Testis (tissue), 5 donors: ENCODE measurements around the gene SLC15A4. TPM values are rescaled to one million over a fixed set of nuclear protein-coding genes. Genes with fewer than 3 reads are reported as not detected.

Source experiments
- DNase-seq: peaks from one replicate; pipeline ENCODE4 v3.0.0-alpha.2; 2019
- H3K27ac ChIP-seq, 2 donors: fragments of 200-600 bp; sonication (generic); one replicate each; pipeline ENCODE4 v1.5.1; 2019
- H3K27me3 ChIP-seq: fragments of 200-600 bp; sonication (generic); one replicate; pipeline ENCODE4 v1.5.1; 2019
- H3K36me3 ChIP-seq: fragments of 200-600 bp; sonication (generic); one replicate; pipeline ENCODE4 v1.5.1; 2017; ENCODE audit warnings: low read depth; ENCODE audit errors: missing control alignments
- H3K4me1 ChIP-seq: fragments of 200-600 bp; sonication (generic); one replicate; pipeline ENCODE4 v1.5.1; 2019
- H3K4me3 ChIP-seq, 2 donors: fragments of 200-600 bp; sonication (generic); one replicate each; pipeline ENCODE4 v1.5.1; 2017 to 2019
- H3K9me3 ChIP-seq: fragments of 200-600 bp; sonication (generic); one replicate; pipeline ENCODE4 v1.5.1; 2017
- POLR2A ChIP-seq: fragments of 450-650 bp; IDR thresholded peaks from one replicate; pipeline ENCODE4 v1.6.1; 2017; ENCODE audit warnings: antibody characterized with exemption, mild to moderate bottlenecking, moderate library complexity
- WGBS, 2 donors: methylation state at CpG; one replicate each; pipeline ENCODE4 v1.1.5; 2018; 5-methylcytosine and 5-hydroxymethylcytosine counted together
- intact Hi-C: fragments of 100-400 bp; cut with DNase I; formaldehyde crosslinking; loops from one replicate; pipeline ENCODE4 v1.15.1; 2023; ENCODE audit warnings: low total_unique reads
- long read RNA-seq, 2 donors: transcript quantifications; one replicate each; lab custom pipeline, GENCODE V29; 2026
- polyA plus RNA-seq: library from polyadenylated mRNA; stranded (reverse); fragments of 350-450 nt; fragmentation: Illumina TruSeq; extraction: RNeasy Lipid Tissue Mini Kit (QIAGEN cat#74804); gene quantifications from one replicate; pipeline ENCODE4 v1.2.3, GENCODE V29; 2014; ENCODE audit warnings: low read depth, low replicate concordance; ENCODE audit not compliant: insufficient read depth
- total RNA-seq, 2 donors: library from RNA; depleted of rRNA; stranded (reverse); fragments of >200 nt; gene quantifications; one replicate each; pipeline ENCODE4 v1.2.3, GENCODE V29; 2016
- TF ChIP-seq, protein P1 (sequence below), 3 experiments: fragments of 450-650 bp in 2 of 3; fragments of 200-600 bp in 1 of 3; sonication (generic) in 1 of 3; IDR thresholded peaks; one replicate each; pipeline ENCODE4 v1.5.1; 2016 to 2019; ENCODE audit warnings: antibody characterized with exemption in 3 of 3, mild to moderate bottlenecking in 2 of 3, moderate library complexity in 1 of 3

The SLC15A4 gene
- total RNA-seq (10 to 100 TPM; 81.3 to 83.7 TPM), polyA plus RNA-seq (59.7 TPM)
- long read RNA-seq, donor 1, transcript SLC15A4-201 (8 exons, 2,779 nt) = major isoform, 9 of 13 reads
- long read RNA-seq, donor 1, partial matches to known transcripts = 0 of 13 reads
- long read RNA-seq, donor 1, other reads (novel, unspliced or antisense) = 0 of 13 reads
- long read RNA-seq, donor 2, transcript SLC15A4-201 (8 exons, 2,779 nt) = major isoform, 16 of 18 reads
- long read RNA-seq, donor 2, partial matches to known transcripts = 0 of 18 reads
- long read RNA-seq, donor 2, other reads (novel, unspliced or antisense) = 0 of 18 reads

DNA sequence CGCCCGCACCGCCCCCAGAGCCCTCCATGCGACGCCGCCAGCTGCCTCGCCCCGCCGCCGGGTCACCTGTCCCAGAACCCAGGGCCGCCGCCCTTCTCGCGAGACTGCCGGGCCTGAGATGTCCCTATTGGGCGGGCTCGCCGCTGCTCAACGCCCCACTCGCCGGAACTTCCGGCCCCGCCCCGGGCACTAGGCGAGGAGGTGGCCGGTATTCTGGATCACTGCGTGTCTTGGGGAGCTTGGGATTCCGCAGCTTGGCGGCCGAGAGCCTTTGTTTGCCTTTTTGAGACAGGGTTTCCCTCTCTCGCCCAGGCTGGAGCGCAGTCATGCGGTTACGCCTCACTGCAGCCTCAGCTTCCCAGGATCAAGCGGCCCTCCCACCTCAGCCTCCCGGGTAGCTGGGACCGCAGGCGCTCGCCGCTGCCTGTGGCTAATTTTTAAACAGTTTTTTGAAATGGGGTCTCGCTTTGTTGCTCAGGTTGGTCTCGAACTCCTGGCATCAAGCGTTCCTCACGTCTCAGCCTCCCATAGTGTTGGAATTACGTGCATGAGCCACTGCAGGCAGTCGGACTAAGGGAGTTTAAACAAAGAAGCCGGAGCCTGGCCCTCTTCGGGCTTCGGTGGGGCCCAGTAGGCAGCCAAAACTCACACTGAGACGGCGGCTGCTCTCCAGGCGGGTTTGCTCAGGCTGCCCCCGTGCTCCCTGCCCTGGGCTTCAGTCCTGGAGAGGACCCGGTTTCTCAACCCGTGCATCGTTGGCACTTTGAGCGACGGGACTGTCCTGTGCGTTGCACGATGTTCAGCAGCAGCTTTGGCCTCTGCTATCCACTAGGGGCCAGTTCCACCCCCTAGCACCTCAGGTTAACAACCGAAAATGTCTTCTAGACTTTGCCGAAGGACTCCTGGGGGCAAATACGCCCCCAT lies at the start of gene SLC15A4:
Gene SLC15A4 (minus strand): TSS at position 43 of the 924 bp plus-strand sequence. CDS start 15 bp downstream, at position 28.
- Histone ChIP-seq H3K9me3 (no peaks in the 10 kb centered on the region), H3K27ac (peak within 1 kb of the TSS; percentile 70 to 82), H3K4me3 (peak within 1 kb of the TSS; percentile 76 to 84), H3K36me3 (no peaks in the 10 kb centered on the region), H3K4me1 (peaks cover 18% of the 10 kb centered on the region), H3K27me3 (no peaks in the 10 kb centered on the region)
- intact Hi-C loops = no loop called here
- DNase-seq = peak; percentile 98
- no peak for TF ChIP-seq POLR2A
- TF ChIP-seq, protein P1, sequence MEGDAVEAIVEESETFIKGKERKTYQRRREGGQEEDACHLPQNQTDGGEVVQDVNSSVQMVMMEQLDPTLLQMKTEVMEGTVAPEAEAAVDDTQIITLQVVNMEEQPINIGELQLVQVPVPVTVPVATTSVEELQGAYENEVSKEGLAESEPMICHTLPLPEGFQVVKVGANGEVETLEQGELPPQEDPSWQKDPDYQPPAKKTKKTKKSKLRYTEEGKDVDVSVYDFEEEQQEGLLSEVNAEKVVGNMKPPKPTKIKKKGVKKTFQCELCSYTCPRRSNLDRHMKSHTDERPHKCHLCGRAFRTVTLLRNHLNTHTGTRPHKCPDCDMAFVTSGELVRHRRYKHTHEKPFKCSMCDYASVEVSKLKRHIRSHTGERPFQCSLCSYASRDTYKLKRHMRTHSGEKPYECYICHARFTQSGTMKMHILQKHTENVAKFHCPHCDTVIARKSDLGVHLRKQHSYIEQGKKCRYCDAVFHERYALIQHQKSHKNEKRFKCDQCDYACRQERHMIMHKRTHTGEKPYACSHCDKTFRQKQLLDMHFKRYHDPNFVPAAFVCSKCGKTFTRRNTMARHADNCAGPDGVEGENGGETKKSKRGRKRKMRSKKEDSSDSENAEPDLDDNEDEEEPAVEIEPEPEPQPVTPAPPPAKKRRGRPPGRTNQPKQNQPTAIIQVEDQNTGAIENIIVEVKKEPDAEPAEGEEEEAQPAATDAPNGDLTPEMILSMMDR (IDR thresholded peaks at IDR 0.05) = no peak
- WGBS, 2 donors = 1 to 2% methylated on average over 24 to 51 of the region's 63 CpGs

GRCh38 chr12:128872303-128872702 lies 48.5 kb upstream of the SLC15A4 start:
- H3K27ac ChIP-seq = no peak overlapping the region
- no peak overlapping the region for H3K4me3 ChIP-seq
- intact Hi-C loops = no loop called here
- no peak for TF ChIP-seq POLR2A
- TF ChIP-seq, protein P1 (IDR thresholded peaks at IDR 0.05) = no peak
- no peaks in the 10 kb centered on the region for H3K9me3 ChIP-seq
- H3K4me1 ChIP-seq = no peaks in the 10 kb centered on the region
- H3K36me3 ChIP-seq = no peaks in the 10 kb centered on the region
- WGBS, 2 donors = 84 to 91% methylated on average over 5 of the region's 5 CpGs
- DNase-seq = no peak
- H3K27me3 ChIP-seq = no peaks in the 10 kb centered on the region

- Histone ChIP-seq H3K9me3 (no peaks in the 10 kb centered on the region), H3K27ac (no peak overlapping the region), H3K4me3 (no peak overlapping the region), H3K4me1 (no peaks in the 10 kb centered on the region), H3K36me3 (no peaks in the 10 kb centered on the region), H3K27me3 (no peaks in the 10 kb centered on the region)
- intact Hi-C loops = no loop called here
- WGBS, 2 donors = 57 to 88% methylated on average over 2 of the region's 2 CpGs
- DNase-seq = no peak
- TF ChIP-seq POLR2A = no peak
- TF ChIP-seq, protein P1 (IDR thresholded peaks at IDR 0.05) = no peak
Measured at GRCh38 chr12:128871516-128871892, 47.7 kb upstream of the SLC15A4 start.

DNA sequence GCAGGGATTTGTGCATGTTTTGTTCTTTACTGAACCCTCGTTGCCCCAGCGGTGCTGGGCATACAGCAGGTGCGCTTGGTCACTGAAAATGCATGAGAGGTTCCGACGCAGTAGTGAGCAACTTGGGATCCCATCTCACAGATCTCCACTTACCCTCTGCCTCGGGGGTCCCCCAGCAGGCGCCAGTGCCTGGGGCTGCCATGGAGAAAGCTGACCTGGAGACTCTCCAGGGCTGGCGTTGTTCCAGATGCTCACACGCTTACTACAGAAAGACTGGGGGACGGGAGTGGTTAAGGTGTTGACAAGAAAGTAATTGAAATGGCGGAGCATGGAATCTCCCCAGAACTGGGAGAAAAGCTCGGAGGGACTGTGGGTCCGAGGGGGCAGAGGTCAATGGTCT lies 43.7 kb upstream of the SLC15A4 start:
- Histone ChIP-seq H3K4me3 (no peak overlapping the region), H3K4me1 (no peaks in the 10 kb centered on the region), H3K27ac (no peak overlapping the region), H3K36me3 (no peaks in the 10 kb centered on the region), H3K27me3 (no peaks in the 10 kb centered on the region), H3K9me3 (no peaks in the 10 kb centered on the region)
- intact Hi-C loops = no loop called here
- WGBS, 2 donors = 82 to 90% methylated on average over 13 of the region's 13 CpGs
- no peak for DNase-seq
- TF ChIP-seq POLR2A = no peak
- TF ChIP-seq, protein P1 (IDR thresholded peaks at IDR 0.05) = no peak
